Activated T-helper 2 cell treated with anti-CD3 and anti-CD28 coated beads, Interferon-gamma antibody, Interleukin-2, Interleukin-4, amounts not matched to agents 10 μg/mL and 5 μg/mL and 100 μg/mL, durations not matched to agents 14 hours and 24 hours and 36 hours (primary cell): ENCODE results near the gene CDIPT. TPM values are rescaled to one million over a fixed set of nuclear protein-coding genes. Genes with fewer than 3 reads are reported as not detected.
A peak's percentile ranks its signal among the peaks of the same experiment; 100 is the strongest.
"Not testable (repeated sequence)": the region's sequence is repeated elsewhere in the genome, so short reads cannot be mapped to it uniquely, and the experiment has no call there.

Experiments used
- DNase-seq: peaks from one replicate; pipeline ENCODE4 v3.0.0; 2021; ENCODE audit warnings: low spot score
- H3K27ac Mint-ChIP-seq: one replicate; pipeline ENCODE4 v1.8.0; 2021; ENCODE audit warnings: mixed read lengths
- H3K27me3 Mint-ChIP-seq: one replicate; pipeline ENCODE4 v1.8.0; 2021; ENCODE audit warnings: low read depth, mixed read lengths
- H3K36me3 Mint-ChIP-seq: one replicate; pipeline ENCODE4 v1.8.0; 2021; ENCODE audit warnings: low read depth, mixed read lengths
- H3K4me1 Mint-ChIP-seq: one replicate; pipeline ENCODE4 v1.8.0; 2021; ENCODE audit warnings: low read depth, mixed read lengths
- H3K4me3 Mint-ChIP-seq: one replicate; pipeline ENCODE4 v1.8.0; 2021; ENCODE audit warnings: low read depth, mild to moderate bottlenecking, moderate library complexity, mixed read lengths
- H3K9me3 Mint-ChIP-seq: one replicate; pipeline ENCODE4 v1.8.0; 2021; ENCODE audit warnings: mixed read lengths
- intact Hi-C: fragments of 100-400 bp; cut with micrococcal nuclease; formaldehyde crosslinking; loops from one replicate; pipeline ENCODE4 v1.15.1; 2023
- total RNA-seq: library from RNA; stranded (reverse); gene quantifications from 2 replicates; pipeline ENCODE4 v1.2.3, GENCODE V29; 2022

The CDIPT gene
- total RNA-seq, 1 donor from 2014 or later: 66.6 TPM

- H3K4me1 Mint-ChIP-seq, H3K27ac Mint-ChIP-seq, H3K27me3 Mint-ChIP-seq, intact Hi-C loops, DNase-seq, H3K4me3 Mint-ChIP-seq, H3K9me3 Mint-ChIP-seq: not testable (repeated sequence)
- H3K36me3 Mint-ChIP-seq: peaks cover 71% of the 10 kb centered on the region
Observed at GRCh38 chr16:29833219-29833618, 29.8 kb downstream of the CDIPT start.

- Mint-ChIP-seq H3K36me3 (peaks cover 62% of the 10 kb centered on the region), H3K4me1 (peaks cover 16% of the 10 kb centered on the region), H3K27me3 (no peaks in the 10 kb centered on the region), H3K27ac (no peak overlapping the region), H3K4me3 (no peak overlapping the region), H3K9me3 (no peaks in the 10 kb centered on the region)
- no peak for DNase-seq
- intact Hi-C loops: no loop called here
Observed at GRCh38 chr16:29831490-29831889, 31.5 kb downstream of the CDIPT start.

GRCh38 chr16:29830774-29831173, 32.3 kb downstream of the CDIPT start:
- Mint-ChIP-seq H3K27ac (no peak overlapping the region), H3K4me3 (no peak overlapping the region), H3K36me3 (peaks cover 56% of the 10 kb centered on the region), H3K9me3 (no peaks in the 10 kb centered on the region), H3K27me3 (no peaks in the 10 kb centered on the region), H3K4me1 (peaks cover 22% of the 10 kb centered on the region)
- intact Hi-C loops: no loop called here
- no peak for DNase-seq

- intact Hi-C loops: no loop called here
- Mint-ChIP-seq H3K9me3 (no peaks in the 10 kb centered on the region), H3K4me3 (peak overlapping the region; percentile 60), H3K27me3 (no peaks in the 10 kb centered on the region), H3K27ac (no peak overlapping the region), H3K4me1 (peaks cover 37% of the 10 kb centered on the region), H3K36me3 (peaks cover 42% of the 10 kb centered on the region)
- no peak for DNase-seq
Observed at GRCh38 chr16:29826342-29826695, 36.7 kb downstream of the CDIPT start.

- Mint-ChIP-seq H3K27me3 (no peaks in the 10 kb centered on the region), H3K4me3 (peak overlapping the region; percentile 57), H3K36me3 (peaks cover 39% of the 10 kb centered on the region), H3K4me1 (peaks cover 37% of the 10 kb centered on the region), H3K9me3 (no peaks in the 10 kb centered on the region), H3K27ac (peak overlapping the region; percentile 86)
- no peak for DNase-seq
- intact Hi-C loops: loop anchor here (1.0 kb wide), 1 partner anchor 17 kb away; no protein-coding TSS in a partner anchor
Observed at GRCh38 chr16:29825145-29826044, 37.6 kb downstream of the CDIPT start.

- peaks cover 40% of the 10 kb centered on the region for H3K36me3 Mint-ChIP-seq
- no peaks in the 10 kb centered on the region for H3K9me3 Mint-ChIP-seq
- peaks cover 42% of the 10 kb centered on the region for H3K4me1 Mint-ChIP-seq
- H3K4me3 Mint-ChIP-seq: peak overlapping the region; percentile 57
- intact Hi-C loops: loop anchor here (1.0 kb wide), 1 partner anchor 16 kb away; no protein-coding TSS in a partner anchor
- DNase-seq: no peak
- peak overlapping the region; percentile 86 for H3K27ac Mint-ChIP-seq
- no peaks in the 10 kb centered on the region for H3K27me3 Mint-ChIP-seq
Observed at GRCh38 chr16:29824589-29825144, 38.4 kb downstream of the CDIPT start.

- H3K36me3 Mint-ChIP-seq: peaks cover 55% of the 10 kb centered on the region
- intact Hi-C loops: no loop called here
Observed at GRCh38 chr16:29821643-29822115, 41.3 kb downstream of the CDIPT start.

GRCh38 chr16:29820730-29821642, 42.0 kb downstream of the CDIPT start:
- Mint-ChIP-seq H3K9me3 (no peaks in the 10 kb centered on the region), H3K4me3 (peak overlapping the region; percentile 97), H3K27ac (peak overlapping the region; percentile 90), H3K36me3 (peaks cover 56% of the 10 kb centered on the region), H3K27me3 (no peaks in the 10 kb centered on the region), H3K4me1 (peaks cover 45% of the 10 kb centered on the region)
- no peak for DNase-seq
- intact Hi-C loops: loop anchor here (1.0 kb wide), 1 partner anchor 13 kb away; no protein-coding TSS in a partner anchor

More at GRCh38 chr16:29821643-29822115, 41.3 kb downstream of the CDIPT start:
- Mint-ChIP-seq H3K4me3 (peak overlapping the region; percentile 97), H3K27ac (peak overlapping the region; percentile 90), H3K27me3 (no peaks in the 10 kb centered on the region), H3K9me3 (no peaks in the 10 kb centered on the region), H3K4me1 (peaks cover 50% of the 10 kb centered on the region)
- DNase-seq: no peak

- H3K4me3 Mint-ChIP-seq: peak within 1 kb of the TSS; percentile 97
- H3K9me3 Mint-ChIP-seq: no peaks in the 10 kb centered on the region
- DNase-seq: peak; percentile 52
- intact Hi-C loops: loop anchor here (1.0 kb wide), 1 partner anchor 12 kb away; no protein-coding TSS in a partner anchor
- peak within 1 kb of the TSS; percentile 90 for H3K27ac Mint-ChIP-seq
- H3K27me3 Mint-ChIP-seq: no peaks in the 10 kb centered on the region
- H3K36me3 Mint-ChIP-seq: peaks cover 54% of the 10 kb centered on the region
- H3K4me1 Mint-ChIP-seq: peaks cover 42% of the 10 kb centered on the region
Observed at GRCh38 chr16:29820271-29820701, 42.7 kb downstream of the CDIPT start, which contains the start of gene MVP. Gene MVP (plus strand): TSS chr16:29820462. CDS start chr16:29830550, 10,088 bp downstream.

- H3K4me3 Mint-ChIP-seq: peak overlapping the region; percentile 97
- peaks cover 43% of the 10 kb centered on the region for H3K4me1 Mint-ChIP-seq
- intact Hi-C loops: no loop called here
- peak overlapping the region; percentile 90 for H3K27ac Mint-ChIP-seq
- DNase-seq: no peak
- H3K9me3 Mint-ChIP-seq: no peaks in the 10 kb centered on the region
- peaks cover 49% of the 10 kb centered on the region for H3K36me3 Mint-ChIP-seq
- no peaks in the 10 kb centered on the region for H3K27me3 Mint-ChIP-seq
Observed at GRCh38 chr16:29819506-29819905, 43.5 kb downstream of the CDIPT start.

- Mint-ChIP-seq H3K36me3 (peaks cover 49% of the 10 kb centered on the region), H3K9me3 (no peaks in the 10 kb centered on the region), H3K4me1 (peaks cover 48% of the 10 kb centered on the region), H3K27ac (peak overlapping the region; percentile 80), H3K4me3 (peak overlapping the region; percentile 84), H3K27me3 (no peaks in the 10 kb centered on the region)
- intact Hi-C loops: no loop called here
- no peak for DNase-seq
Observed at GRCh38 chr16:29818082-29818481, 44.9 kb downstream of the CDIPT start.
